Measurements from ENCODE around the gene BCCIP.
A peak's percentile ranks its signal among the peaks of the same experiment; 100 is the strongest.

BCCIP gene

DNA sequence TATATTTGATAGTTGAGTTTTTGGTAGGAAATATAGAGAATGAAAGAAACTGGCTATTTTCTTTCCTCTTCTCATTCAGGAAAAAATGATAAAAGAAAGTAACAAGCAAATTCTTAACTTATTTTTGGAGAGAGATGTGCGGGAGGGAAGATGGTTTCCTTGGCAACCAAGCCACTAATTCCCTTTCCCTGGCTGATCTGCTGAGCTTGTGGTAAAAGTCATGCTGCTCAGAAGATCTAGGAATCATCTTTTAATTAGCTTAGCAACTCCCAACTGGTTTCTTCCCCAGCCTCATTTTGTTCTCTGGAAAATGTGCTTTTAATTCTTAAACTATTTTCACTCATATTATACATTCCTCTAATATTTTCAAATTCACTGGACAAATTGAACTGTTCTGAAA, 12.1 kb upstream of the BCCIP start:
- H3K4me3 ChIP-seq (replicated peaks in 1 of 2; ENCODE audit: low read depth in 2 of 2, low read length in 2 of 2): no peak overlapping the region
- DNase-seq (ENCODE audit: low read depth in 2 of 2): no peak
- TF ChIP-seq, protein P1, sequence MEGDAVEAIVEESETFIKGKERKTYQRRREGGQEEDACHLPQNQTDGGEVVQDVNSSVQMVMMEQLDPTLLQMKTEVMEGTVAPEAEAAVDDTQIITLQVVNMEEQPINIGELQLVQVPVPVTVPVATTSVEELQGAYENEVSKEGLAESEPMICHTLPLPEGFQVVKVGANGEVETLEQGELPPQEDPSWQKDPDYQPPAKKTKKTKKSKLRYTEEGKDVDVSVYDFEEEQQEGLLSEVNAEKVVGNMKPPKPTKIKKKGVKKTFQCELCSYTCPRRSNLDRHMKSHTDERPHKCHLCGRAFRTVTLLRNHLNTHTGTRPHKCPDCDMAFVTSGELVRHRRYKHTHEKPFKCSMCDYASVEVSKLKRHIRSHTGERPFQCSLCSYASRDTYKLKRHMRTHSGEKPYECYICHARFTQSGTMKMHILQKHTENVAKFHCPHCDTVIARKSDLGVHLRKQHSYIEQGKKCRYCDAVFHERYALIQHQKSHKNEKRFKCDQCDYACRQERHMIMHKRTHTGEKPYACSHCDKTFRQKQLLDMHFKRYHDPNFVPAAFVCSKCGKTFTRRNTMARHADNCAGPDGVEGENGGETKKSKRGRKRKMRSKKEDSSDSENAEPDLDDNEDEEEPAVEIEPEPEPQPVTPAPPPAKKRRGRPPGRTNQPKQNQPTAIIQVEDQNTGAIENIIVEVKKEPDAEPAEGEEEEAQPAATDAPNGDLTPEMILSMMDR (IDR thresholded peaks at IDR 0.05; ENCODE audit: low read depth, low read length): no peak

DNA sequence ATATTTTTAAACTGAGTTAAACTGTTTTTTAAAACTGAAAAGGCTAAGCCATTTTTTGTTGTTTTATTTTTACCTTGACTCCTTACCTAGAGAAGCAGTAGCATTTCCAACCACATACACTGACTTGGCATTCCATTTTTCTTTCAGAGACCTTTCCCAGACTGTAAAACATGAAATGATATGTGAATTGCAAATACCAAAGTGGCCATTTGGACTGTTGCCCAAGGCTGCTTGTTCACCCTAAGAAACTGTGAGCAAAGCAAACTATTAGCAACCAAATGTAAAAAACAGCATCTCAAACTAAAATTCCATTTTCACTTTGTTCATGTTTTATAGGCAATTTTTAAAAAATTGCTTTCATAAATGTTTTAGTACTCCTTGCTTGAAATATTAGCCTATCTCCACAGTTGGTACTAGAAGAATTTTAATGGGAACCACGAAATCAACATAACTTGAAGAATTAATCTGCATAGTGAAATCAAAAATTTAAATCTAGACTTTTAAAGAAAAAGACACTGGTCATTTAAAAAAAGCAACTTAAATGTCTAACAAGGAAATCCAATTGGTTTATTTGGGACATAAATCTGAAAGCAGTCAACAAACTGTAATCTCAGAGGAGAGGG, 11.1 kb upstream of the BCCIP start:
- DNase-seq (ENCODE audit: low read depth in 2 of 2): peak; percentile 16 to 54
- TF ChIP-seq, protein P1 (IDR thresholded peaks at IDR 0.05; ENCODE audit: low read depth, low read length): no peak

DNA sequence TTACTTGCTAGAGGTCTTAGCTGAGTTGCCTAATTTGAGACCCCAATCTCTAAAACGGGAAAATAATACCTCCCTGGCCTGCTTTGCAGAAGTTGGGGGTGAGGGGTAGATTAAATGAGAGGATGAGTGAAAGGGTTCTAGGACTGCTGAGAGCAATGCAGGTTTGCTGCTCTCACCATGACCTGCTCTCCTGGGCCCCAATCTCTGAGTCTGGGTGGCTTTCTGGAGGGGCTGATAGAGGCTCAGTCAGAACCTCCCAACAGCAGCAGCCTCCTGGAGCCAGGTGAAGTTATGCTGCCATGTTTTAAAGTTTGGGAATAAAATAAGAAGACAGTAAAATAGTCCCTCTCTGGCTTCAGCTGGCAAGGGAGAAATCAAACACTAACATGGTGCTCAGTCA, 7.6 kb upstream of the BCCIP start:
- no peak overlapping the region for H3K4me3 ChIP-seq (replicated peaks in 1 of 2; ENCODE audit: low read depth in 2 of 2, low read length in 2 of 2)
- DNase-seq (ENCODE audit: low read depth in 2 of 2): no peak
- TF ChIP-seq, protein P1 (IDR thresholded peaks at IDR 0.05; ENCODE audit: low read depth, low read length): no peak

More for the DNA sequence above, 11.1 kb upstream of the BCCIP start:
- no peak overlapping the region for H3K4me3 ChIP-seq (replicated peaks in 1 of 2; ENCODE audit: low read depth in 2 of 2, low read length in 2 of 2)

DNA sequence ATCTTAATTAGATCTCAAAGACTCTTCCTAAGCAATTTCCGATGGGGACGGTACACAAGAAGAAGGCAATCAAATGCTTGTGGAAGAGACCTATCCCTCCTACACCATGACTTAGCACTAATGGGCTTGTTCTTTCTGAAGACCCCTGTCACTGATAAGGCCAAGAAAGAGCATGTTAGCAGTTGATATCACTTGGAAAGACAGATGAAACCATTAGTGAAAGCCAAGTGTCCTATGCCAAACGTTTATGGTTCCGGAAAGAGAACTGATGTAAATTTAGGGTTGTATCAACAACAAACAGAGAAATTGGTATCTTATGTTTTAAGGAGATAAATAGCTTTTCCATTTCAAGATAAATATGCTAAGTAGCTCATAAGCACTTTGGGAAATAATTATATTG, 6.8 kb upstream of the BCCIP start:
- H3K4me3 ChIP-seq (replicated peaks in 1 of 2; ENCODE audit: low read depth in 2 of 2, low read length in 2 of 2): no peak overlapping the region
- TF ChIP-seq, protein P1 (IDR thresholded peaks at IDR 0.05; ENCODE audit: low read depth, low read length): no peak
- no peak for DNase-seq (ENCODE audit: low read depth in 2 of 2)

DNA sequence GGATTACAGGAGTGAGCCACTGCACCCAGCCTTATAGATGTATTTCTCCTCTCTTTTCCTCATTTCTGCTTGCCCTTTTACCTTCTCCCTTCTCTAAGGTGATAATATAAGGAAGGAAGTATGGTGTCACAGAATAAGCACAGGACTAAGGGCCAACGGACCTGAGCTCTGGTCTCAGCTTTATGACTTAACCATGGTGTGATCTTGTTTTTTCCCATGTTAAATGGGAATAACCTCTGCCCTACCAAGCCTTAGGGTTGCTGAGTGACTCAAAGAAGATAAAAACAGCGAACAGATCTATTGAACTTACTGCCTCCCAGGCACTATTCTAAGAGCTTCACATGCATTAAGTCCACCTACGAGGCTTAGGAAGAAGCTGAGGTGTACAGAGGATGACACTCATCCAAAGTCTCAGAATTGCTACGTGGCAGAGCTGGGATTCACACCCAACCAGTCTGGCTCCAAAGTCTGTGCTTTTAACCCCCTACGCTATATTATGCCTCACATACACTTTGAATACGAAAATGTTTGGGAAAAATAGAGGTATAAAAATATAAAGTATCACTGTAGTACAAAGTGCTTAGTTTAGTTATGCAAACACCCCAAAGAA, 5.9 kb upstream of the BCCIP start:
- no peak overlapping the region for H3K4me3 ChIP-seq (replicated peaks in 1 of 2; ENCODE audit: low read depth in 2 of 2, low read length in 2 of 2)
- TF ChIP-seq, protein P1 (IDR thresholded peaks at IDR 0.05; ENCODE audit: low read depth, low read length): no peak
- DNase-seq (ENCODE audit: low read depth in 2 of 2): no peak

DNA sequence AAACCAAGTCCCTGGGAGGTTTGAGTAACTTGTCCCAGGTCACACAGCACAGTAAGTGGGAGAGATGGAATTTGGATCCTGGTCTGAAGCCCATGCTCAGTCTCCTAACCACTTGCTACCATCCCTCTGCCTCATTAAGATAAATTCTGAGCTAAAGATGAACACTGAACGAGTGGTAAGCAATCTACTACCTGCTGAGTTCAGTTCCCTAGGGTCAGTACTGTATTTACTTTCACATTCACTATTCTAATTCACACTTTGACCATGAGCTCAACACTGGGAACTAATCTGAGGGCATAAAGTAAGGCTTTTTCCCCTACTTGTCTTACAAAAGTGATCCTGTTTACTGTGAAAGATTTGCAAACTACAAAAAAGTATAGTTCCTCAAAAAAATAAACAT, 2.6 kb upstream of the BCCIP start:
- no peak overlapping the region for H3K4me3 ChIP-seq (replicated peaks in 1 of 2; ENCODE audit: low read depth in 2 of 2, low read length in 2 of 2)
- TF ChIP-seq, protein P1 (IDR thresholded peaks at IDR 0.05; ENCODE audit: low read depth, low read length): no peak
- no peak for DNase-seq (ENCODE audit: low read depth in 2 of 2)

Measured in cardiac fibroblast (primary cell).